GM21737 (cell line): ENCODE results near the gene MPL.

Experiments used
- ATAC-seq: cut with Tn5 transposase; IDR thresholded peaks from one replicate; pipeline ENCODE4 v1.9.1; 2021; ENCODE audit warnings: mild to moderate bottlenecking, moderate library complexity; ENCODE audit not compliant: unreplicated experiment

MPL gene

DNA sequence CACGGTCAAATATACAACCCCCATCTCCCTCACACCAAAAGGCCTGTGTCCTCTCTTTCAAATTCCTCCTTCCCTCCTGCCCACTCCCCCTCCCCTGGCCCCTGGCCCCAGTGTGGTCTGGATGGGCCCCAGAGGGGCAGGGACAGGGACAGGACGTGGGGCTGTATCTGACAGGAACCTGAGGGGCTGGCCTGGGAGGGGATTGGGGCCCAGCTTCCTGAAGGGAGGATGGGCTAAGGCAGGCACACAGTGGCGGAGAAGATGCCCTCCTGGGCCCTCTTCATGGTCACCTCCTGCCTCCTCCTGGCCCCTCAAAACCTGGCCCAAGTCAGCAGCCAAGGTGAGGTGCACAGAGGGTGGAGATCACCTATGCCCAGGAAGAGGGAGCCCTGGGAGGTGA lies at the start of gene MPL:
Gene MPL (plus strand): TSS at position 231 of the 400 bp plus-strand sequence. CDS start 31 bp downstream, at position 262.
- ATAC-seq = no peak

DNA sequence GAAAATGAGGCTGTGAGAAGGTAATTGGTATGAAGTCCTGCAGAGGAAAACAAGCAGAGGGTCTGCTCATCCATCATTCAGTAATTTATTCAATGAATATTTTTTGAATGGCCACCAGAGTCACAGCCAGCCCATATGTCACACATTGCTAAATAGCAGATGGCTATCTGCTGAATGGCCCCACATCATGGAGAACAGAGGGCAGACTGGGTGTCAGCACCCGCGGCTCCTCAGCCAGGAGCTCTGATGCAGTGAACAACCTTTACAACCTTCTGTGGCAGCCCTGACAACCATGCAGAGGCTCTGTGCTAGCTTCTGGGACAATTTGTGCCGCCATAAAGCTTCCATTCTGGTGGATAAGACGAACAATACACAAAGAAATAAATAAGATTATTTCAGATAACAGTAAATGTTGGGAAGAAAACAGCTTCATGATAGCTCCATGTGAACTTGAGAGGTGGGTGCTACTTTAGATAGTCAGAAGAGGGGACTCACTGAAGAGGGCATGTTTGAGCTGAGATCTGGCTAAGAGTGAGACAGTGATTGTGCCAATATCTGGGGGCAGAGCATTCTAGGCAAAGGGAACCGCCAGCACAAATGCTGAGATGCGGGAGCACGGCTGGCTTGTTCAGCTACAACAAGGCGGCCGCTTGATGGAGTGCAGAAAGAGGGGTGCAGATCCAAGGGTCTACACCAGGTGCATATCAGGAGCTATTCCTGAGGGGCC lies 49.4 kb upstream of the MPL start:
- ATAC-seq = no peak

DNA sequence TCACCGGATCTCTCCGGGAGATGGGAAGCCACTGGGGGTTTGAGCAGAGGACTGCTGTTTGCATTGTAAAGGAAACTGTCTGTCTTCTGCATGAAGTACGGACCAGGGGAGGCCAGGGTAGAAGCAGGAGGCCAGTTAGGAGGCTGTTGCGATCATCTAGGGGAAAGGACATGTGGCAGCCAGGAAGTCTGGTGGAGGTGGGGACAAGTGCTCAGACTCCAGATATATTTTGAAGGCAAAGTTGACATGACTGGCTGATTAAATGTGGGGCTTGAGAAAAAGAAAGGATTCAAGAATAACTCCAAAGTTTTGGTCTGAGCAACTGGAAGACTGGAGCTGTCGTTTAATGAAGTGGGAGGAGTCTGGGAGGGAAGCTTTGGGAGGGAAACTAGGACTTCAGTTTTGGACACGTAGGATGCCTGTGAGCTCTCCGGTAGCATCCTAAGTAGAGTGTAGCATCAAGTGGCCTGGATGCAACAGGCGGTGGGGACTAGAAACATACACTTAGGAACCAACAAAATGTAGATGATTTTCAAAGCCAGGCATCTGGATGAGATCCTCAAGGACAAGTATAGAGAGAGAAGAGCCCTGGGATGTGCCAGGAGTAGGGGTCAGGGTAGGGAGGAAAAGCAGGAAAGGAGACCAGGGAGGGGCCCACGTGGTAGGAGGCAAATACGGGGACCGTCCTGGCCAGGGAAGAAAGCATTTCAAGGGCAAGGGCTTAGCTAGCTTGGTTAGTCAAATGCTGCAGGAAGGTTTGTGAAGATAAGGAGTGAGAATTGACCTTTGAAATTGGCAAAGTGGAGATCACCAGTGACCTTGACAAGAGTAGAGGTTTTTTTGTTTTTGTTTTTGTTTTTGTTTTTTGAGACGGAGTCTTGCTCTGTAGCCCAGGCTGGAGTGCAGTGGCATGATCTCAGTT lies 48.6 kb upstream of the MPL start:
- no peak for ATAC-seq

DNA sequence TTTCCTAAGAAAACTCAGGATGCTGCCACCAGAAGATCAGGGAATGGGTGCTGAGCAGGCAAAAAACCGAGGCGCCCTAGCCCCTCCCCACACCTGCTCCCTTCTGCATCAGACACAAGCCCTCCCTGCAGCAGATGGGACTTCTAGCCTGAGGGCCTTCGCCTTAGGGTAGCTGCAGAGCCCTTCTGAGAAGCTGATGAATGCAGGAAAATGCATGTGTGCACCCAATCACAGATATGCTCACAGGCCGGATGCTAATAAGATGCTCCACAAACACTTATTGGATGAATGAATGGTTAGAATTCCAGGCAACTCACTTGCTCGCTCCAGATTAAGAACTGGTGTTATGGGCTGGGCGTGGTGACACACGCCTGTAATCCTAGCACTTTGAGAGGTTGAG lies 45.4 kb upstream of the MPL start:
- no peak for ATAC-seq

DNA sequence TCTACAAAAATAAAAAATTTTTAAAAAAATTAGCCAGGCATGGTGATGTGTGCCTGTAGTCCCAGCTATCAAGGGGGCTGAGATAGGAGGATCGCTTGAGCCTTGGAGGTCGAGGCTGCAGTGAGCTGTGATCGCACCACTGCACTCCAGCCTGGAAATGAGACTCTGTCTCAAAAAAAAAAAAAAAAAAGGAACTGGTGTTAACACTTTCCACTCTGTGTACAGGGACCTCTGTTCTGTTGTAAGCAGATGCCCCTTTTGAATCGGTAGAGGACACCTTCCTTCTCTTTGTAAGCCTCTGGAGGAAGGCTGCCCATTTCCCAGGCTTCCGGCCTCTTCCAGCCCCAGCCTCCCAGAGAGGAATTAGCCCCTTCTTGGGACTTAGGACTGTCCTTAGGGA lies 44.9 kb upstream of the MPL start:
- ATAC-seq = no peak

DNA sequence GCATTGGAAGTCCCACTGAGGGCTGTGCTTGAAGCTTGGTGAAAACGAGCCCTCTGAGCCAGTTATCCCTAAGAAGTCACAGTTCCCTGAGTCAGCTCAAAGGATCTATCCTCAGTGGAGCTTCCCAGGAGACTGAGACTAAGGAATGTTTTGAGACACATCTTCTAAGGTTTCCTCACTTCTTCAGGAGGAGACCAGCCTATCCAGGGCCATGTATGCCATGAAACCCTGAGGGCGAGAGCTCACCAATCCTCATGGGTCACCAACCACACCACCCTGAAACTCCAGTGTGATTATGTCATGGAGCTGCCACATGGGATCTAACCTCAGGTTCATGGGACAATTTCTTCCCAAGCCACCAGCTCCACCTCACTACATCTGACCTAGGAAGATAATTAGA lies 44.4 kb upstream of the MPL start:
- ATAC-seq = no peak

DNA sequence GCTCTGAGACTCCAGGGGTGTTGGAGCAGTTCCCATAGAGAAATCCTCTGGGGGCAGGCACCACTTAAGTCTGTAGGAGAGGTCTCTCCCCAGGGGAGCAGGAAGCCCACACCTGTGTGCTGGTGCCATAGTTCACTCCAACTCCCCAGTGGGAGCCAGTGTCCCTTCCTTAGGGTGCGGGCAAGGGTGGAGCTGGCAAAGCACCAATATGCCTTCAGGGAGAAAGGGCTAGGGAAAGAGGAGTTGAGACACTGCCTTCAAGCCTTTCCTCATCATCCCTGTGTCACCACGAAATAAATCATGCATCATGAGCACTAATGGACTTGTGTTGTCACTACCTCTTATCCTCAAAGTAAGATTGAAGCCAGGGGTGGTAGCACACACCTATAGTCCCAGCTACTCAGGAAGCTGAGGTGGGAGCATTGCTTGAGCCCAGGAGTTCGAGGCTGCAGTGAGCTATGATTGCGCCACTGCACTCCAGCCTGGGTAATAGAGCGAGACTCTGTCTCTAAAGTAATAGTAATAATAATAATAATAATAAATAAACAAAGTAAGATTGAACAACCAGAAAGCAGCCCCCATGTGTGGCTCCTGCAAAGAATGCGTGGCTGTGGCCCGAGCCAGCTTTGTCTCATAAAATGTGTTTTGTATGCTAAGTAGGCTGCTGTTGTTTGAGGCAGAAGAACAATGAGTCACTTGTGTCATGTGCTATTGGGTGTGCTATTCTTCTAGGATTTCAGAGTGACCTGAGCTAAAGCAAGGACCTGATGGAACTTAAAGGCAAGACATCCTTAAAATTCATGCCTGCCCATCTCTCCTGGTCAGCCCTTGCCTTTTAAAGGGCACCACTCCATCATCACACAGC lies 43.5 kb upstream of the MPL start:
- ATAC-seq = no peak

DNA sequence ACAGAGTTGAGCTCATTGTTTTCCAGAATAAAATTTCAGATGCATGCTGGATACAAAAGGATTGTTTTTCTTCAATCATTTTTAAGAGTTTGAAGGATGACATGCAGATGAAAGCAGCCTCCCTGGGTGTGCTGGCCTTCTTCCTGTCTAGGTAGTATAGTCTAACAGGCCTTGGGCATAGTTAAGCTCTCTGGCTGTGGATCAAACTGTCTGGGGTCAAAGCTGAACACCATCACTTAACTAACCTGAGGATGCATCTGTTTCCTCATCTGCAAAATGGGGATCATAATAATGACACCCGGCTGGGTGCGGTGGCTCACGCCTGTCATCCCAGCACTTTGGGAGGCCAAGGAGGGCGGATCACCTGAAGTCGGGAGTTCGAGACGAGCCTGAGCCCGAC lies 42.9 kb upstream of the MPL start:
- ATAC-seq = no peak

DNA sequence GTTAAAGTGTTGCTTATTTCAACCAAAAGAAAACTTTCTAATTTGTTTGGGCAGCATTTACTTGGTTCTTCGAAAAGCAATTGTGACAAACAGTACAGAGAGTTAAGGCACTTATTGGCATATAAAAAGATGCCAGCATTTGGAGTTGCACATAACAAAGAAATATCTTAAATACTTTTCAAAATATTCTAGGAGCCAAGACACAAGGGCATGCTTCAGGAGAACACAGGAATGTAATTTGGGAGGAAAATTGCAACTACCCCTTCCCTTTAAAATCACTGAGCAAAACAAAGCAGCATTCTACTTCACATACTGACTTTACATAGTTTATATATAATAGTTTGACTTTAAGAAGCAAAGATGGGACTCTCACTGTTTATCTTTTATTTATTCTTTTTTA lies 41.4 kb upstream of the MPL start:
- ATAC-seq = no peak

DNA sequence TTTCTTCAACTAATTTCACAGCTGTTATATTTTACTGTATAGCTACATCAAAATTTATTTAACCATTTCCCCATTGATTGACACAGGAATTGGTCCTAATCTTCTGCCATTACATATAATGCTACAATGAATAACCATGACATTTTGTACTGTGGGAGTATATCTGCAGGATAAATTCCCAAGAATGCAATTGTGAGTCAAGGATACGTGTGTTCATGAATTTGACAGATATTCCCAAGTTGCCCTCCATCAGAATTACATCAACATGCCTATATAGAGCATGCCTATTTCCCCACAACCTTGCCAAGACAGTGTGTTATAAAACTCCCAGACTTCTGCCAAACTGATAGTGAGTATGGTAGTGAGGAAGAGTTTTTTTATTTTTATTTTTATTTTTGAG lies 39.6 kb upstream of the MPL start:
- ATAC-seq = no peak

DNA sequence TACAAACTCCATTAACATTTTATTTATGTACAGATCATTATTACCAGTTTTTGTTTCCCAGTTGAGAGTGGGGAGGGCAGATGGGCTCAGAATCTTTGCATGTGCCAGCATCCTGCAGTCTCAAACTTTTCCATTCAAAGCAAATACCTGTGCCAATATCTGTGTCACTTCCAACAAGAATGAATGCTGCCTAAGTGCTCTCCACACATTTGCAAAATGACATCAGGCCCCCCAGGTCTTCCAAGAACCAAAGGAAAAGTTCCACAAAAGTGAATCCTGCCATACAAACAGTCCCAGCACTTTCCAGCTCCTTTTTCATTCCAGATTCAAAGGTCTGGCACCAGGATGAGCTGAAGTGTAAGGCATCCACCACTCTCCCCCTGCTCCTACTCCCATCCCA lies 38.5 kb upstream of the MPL start:
- ATAC-seq = no peak

DNA sequence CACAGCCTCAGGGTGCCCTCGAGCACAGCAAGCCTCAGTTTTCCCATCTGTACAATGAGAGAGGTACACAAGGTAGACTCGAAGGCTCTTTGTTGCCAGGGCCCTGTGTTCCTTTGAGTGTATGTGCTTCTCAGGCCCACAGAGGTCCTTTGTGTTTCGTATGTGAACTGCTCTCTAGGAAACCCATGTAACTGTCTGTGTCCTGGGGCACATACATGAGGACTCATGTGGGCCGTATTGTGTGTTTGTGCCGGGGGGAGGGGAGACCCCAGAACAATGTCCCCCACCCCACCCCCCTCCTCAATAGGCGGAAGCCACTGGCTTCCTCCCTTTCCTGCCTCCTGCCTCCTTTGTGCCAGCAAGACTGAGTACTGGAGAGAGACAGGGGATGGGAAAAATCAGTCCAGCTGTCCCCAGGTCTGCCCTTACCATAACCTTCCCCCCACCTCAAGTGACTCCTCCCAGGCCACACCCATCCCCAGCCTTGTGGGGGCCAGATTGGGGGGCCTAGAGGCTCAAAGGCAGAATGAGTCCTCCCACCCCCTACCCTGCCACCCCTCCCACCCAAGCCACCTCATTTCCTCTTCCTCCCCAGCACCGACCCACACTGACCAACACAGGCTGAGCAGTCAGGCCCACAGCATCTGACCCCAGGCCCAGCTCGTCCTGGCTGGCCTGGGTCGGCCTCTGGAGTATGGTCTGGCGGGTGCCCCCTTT lies 37.1 kb upstream of the MPL start, which contains the start of gene TIE1:
Gene TIE1 (plus strand): TSS at position 605 of the 717 bp plus-strand sequence. CDS start 90 bp downstream, at position 695.
- ATAC-seq = no peak

DNA sequence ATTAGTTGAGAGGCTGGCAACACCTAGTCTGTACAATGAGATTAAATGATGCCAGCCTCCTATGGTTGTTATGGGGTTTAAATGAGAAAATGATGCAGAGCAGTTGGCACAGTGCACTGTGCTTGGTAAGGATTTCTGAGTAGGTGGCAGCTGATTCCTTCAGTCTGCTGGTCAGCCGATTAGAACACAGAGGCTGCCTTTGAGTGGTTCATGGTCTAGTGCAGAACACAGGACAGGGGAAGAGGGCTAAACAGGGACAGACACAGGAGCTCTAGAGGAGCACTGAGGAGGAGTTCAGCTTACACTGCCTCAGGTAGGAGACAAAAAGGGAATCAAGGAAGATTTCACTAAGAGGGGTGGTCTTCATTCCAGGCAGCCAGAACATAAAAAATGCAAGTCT lies 35.4 kb upstream of the MPL start:
- ATAC-seq = no peak

DNA sequence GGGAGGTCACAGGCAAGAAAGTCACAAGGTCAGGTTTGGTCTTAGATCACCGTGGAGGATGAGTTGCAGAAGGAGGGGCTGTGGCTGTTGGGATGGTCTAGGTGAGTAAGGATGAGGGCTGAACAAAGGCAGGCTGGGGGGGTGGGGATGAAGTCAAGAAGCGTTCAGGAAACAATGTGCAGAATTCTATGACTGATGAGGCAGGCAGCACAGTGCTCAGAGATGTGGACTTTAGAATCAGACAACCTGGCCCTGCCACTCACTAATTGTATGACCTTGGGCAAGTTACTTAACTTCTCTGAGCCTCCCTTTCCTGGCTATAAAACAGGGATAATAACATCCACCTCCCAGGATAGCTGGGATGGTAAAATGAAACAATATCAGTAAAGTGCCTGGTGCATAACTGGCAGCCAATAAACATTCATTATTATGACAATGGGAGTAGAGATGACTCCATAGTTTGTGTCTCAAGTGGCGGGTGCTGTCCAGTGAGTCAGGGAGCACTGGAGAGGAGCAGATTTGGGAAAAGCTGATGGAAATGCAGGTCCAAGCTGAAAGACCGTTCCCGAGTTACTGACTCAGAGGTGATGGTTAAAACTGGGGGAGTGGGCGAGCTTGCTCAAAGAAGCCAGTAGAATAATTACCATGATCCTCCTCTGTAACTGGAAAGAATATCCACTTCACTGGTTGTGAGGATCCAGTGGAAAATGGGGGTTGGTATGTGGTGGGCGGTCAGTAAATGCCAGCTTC lies 34.7 kb upstream of the MPL start:
- ATAC-seq = no peak

DNA sequence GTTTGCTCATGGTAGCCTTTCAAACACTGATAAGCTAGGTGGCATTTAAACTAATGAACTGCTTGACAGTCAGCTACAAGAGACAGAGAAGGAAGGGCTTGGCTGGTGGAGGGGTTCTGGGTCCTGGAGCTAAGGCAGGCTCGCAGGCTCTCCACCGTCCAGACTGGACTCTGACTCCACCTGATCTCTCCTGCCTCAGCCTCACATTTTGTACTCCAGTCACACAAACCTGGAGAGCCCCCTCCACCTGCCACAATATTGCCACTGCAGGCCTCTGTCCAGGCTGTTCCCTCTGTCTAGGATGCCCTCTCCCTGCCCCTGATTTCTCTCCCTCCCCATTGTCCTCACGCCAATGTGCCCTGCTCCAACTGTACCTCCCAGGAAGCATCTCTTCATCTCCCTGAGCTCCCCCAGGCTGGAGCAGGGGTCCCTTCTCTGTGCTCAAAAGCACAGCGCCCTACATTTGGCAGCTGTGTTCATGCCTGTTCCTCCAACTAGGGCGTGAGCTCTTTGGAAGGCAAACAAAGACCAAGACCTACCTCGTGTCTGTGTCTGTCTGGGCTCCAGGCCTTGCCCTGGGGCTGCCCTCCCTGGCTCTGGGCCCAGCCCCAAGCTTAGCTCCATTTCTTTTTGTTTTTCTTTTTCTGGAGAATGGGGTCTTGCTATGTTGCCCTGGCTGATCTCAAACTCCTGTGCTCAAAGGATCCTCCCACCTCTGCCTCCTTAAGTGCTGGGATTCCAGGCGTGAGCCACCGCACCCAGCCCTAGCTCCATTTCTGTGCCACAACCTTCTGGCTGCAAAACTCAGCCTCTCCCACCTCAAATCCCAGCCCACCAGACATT lies 33.9 kb upstream of the MPL start:
- ATAC-seq = no peak

DNA sequence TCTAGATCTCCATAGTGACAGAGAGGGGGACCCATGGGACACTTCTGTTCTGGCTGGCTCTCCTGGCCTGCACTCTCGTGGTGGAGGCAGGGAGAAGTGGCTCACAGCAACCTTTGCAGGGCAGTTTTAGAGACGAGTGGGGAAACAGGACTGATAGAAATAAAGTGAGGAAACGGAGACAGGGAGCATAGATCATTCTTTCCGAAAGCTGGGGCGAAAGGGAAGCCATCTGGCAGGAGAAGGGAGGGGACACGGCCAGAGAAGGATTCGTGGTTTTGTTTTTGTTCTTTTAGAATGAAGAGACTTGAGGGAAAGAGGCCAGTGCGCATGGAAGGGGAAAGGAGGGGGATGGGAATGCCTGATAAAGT lies 33.3 kb upstream of the MPL start:
- ATAC-seq = no peak

DNA sequence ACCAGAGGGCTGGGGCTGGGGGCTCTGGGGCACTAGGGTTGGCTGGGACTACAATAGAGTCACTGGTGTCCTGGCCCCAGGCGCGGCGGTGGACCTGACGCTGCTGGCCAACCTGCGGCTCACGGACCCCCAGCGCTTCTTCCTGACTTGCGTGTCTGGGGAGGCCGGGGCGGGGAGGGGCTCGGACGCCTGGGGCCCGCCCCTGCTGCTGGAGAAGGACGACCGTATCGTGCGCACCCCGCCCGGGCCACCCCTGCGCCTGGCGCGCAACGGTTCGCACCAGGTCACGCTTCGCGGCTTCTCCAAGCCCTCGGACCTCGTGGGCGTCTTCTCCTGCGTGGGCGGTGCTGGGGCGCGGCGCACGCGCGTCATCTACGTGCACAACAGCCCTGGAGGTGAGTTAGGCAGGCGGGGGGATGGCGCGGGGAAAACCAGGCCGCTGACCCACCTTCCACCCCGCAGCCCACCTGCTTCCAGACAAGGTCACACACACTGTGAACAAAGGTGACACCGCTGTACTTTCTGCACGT lies 32.8 kb upstream of the MPL start:
- no peak for ATAC-seq

DNA sequence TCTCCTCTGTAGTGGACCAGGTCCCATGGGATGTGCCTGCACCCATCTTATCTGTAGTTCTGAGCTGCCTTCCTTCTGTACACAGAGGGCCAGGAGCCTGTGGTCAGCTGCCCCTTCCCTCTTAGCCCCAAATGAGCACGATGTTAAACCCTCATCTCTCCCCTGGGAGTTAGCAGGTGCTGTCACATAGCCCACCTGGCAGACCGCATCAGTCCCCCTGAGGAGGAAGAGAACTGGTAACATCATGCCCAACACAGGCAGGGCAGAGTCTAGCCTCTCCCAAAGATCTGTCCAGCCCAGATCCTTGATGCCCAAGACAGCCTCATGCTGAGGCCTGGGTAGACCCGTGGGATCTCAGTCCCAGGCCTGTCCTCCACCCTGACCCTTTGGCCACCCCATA lies 32.2 kb upstream of the MPL start:
- no peak for ATAC-seq
